ENCODE results near the gene GTPBP3.

Gene GTPBP3

GRCh38 chr19:17376935-17377600 lies 39.7 kb downstream of the GTPBP3 start, which contains the start of gene PLVAP:
TSS of gene PLVAP (minus strand) at chr19:17377342. CDS start at chr19:17377288, 54 bp downstream.
- TF ChIP-seq CTCF (IDR thresholded peaks at IDR 0.05; ENCODE audit: insufficient read depth, low read depth, low read length, missing control alignments) = no peak
- H3K4me3 ChIP-seq (ENCODE audit: low read length) = no peak within 1 kb of the TSS
- DNase-seq (ENCODE audit: low read depth) = no peak

GRCh38 chr19:17378271-17378670 lies 40.9 kb downstream of the GTPBP3 start:
- DNase-seq (ENCODE audit: low read depth) = no peak
- no peak overlapping the region for H3K4me3 ChIP-seq (ENCODE audit: low read length)
- no peak for TF ChIP-seq CTCF (IDR thresholded peaks at IDR 0.05; ENCODE audit: insufficient read depth, low read depth, low read length, missing control alignments)

GRCh38 chr19:17379221-17379631 lies 41.9 kb downstream of the GTPBP3 start:
- no peak overlapping the region for H3K4me3 ChIP-seq (ENCODE audit: low read length)
- no peak for DNase-seq (ENCODE audit: low read depth)
- TF ChIP-seq CTCF (IDR thresholded peaks at IDR 0.05; ENCODE audit: insufficient read depth, low read depth, low read length, missing control alignments) = no peak

- H3K4me3 ChIP-seq (ENCODE audit: low read length) = no peak overlapping the region
- TF ChIP-seq CTCF (IDR thresholded peaks at IDR 0.05; ENCODE audit: insufficient read depth, low read depth, low read length, missing control alignments) = no peak
- DNase-seq (ENCODE audit: low read depth) = no peak
These were observed 43.2 kb downstream of the GTPBP3 start for GRCh38 chr19:17380426-17381138.

GRCh38 chr19:17385878-17386611 lies 48.7 kb downstream of the GTPBP3 start:
- TF ChIP-seq CTCF (IDR thresholded peaks at IDR 0.05; ENCODE audit: insufficient read depth, low read depth, low read length, missing control alignments) = peak; percentile 92
- DNase-seq (ENCODE audit: low read depth) = peak; percentile 51

GRCh38 chr19:17389288-17389687 lies 51.9 kb downstream of the GTPBP3 start:
- H3K4me3 ChIP-seq (ENCODE audit: low read length) = no peak overlapping the region
- TF ChIP-seq CTCF (IDR thresholded peaks at IDR 0.05; ENCODE audit: insufficient read depth, low read depth, low read length, missing control alignments) = no peak
- DNase-seq (ENCODE audit: low read depth) = no peak

More at GRCh38 chr19:17385878-17386611, 48.7 kb downstream of the GTPBP3 start:
- H3K4me3 ChIP-seq (ENCODE audit: low read length) = no peak overlapping the region

All from epithelial cell of esophagus (primary cell).